AG08396 (cell line): Measurements from ENCODE around the gene C19orf25.

Experiments used
- DNase-seq: peaks from one replicate; pipeline ENCODE4 v3.0.0; 2012; ENCODE audit warnings: low spot score, mixed read lengths

Gene C19orf25

GRCh38 chr19:1496714-1497577, 17.9 kb upstream of the C19orf25 start:
- DNase-seq = no peak

GRCh38 chr19:1495799-1496713, 17.0 kb upstream of the C19orf25 start:
- no peak for DNase-seq

GRCh38 chr19:1495051-1495798, 16.2 kb upstream of the C19orf25 start:
- no peak for DNase-seq

- no peak for DNase-seq
These were observed 15.2 kb upstream of the C19orf25 start for GRCh38 chr19:1494115-1494815.

GRCh38 chr19:1492474-1493006, 13.5 kb upstream of the C19orf25 start:
- no peak for DNase-seq

GRCh38 chr19:1491849-1492170, 12.8 kb upstream of the C19orf25 start:
- no peak for DNase-seq

GRCh38 chr19:1491114-1491848, 12.3 kb upstream of the C19orf25 start, which contains the start of gene REEP6:
Gene REEP6, plus strand, starts transcription at chr19:1491181. Its CDS starts 89 bp downstream, at chr19:1491270.
- no peak for DNase-seq

GRCh38 chr19:1490311-1491113, 11.5 kb upstream of the C19orf25 start, which contains the start of gene PCSK4:
Gene PCSK4, minus strand, starts transcription at chr19:1490350. Its CDS starts 4 bp downstream, at chr19:1490346.
- peak; percentile 98 for DNase-seq

GRCh38 chr19:1489463-1490310, 10.7 kb upstream of the C19orf25 start:
- no peak for DNase-seq

- DNase-seq = no peak
These were observed 9.2 kb upstream of the C19orf25 start for GRCh38 chr19:1488282-1488601.

- DNase-seq = no peak
These were observed 8.7 kb upstream of the C19orf25 start for GRCh38 chr19:1487576-1488281.

GRCh38 chr19:1486720-1487575, 7.9 kb upstream of the C19orf25 start:
- DNase-seq = no peak

- DNase-seq = no peak
These were observed 5.0 kb upstream of the C19orf25 start for GRCh38 chr19:1483979-1484428.

GRCh38 chr19:1483131-1483978, 4.3 kb upstream of the C19orf25 start:
- DNase-seq = peak; percentile 14

GRCh38 chr19:1482361-1483130, 3.5 kb upstream of the C19orf25 start:
- peak; percentile 12 for DNase-seq
